ENCODE results near the gene CCDC40.
"Not testable (repeated sequence)": the region's sequence is repeated elsewhere in the genome, so short reads cannot be mapped to it uniquely, and the experiment has no call there.

- TF ChIP-seq CTCF, POLR2A (IDR thresholded peaks at IDR 0.05): not testable (repeated sequence)
Observed at GRCh38 chr17:80090164-80090563, 53.7 kb downstream of the CCDC40 start.

All from adrenal gland (tissue), 5 donors.